Stimulated activated CD4-positive, alpha-beta T cell treated with anti-CD3 and anti-CD28 coated beads, Interleukin-1b, Interleukin-23, amount 100 ng/mL, for 4 hours (primary cell): ENCODE data around the gene PNPLA7.
"Not testable (repeated sequence)": the region's sequence is repeated elsewhere in the genome, so short reads cannot be mapped to it uniquely, and the experiment has no call there.

Experiments
- DNase-seq, 2 donors: peaks; one replicate each; pipeline ENCODE4 v3.0.0-alpha.2; 2020; ENCODE audit warnings: low read depth in 2 of 2

Gene PNPLA7

GRCh38 chr9:137515338-137515724 is 34.9 kb downstream of the PNPLA7 start:
- no peak for DNase-seq

GRCh38 chr9:137514691-137515337 is 35.4 kb downstream of the PNPLA7 start:
- no peak for DNase-seq

GRCh38 chr9:137513801-137514570 is 36.2 kb downstream of the PNPLA7 start:
- DNase-seq: not testable (repeated sequence)

- not testable (repeated sequence) for DNase-seq
Measured at GRCh38 chr9:137513136-137513535, 37.1 kb downstream of the PNPLA7 start.

GRCh38 chr9:137511758-137512463 is 38.3 kb downstream of the PNPLA7 start:
- no peak for DNase-seq

GRCh38 chr9:137511126-137511525 is 39.1 kb downstream of the PNPLA7 start:
- not testable (repeated sequence) for DNase-seq

GRCh38 chr9:137509198-137509597 is 41.0 kb downstream of the PNPLA7 start:
- DNase-seq: no peak

- DNase-seq: no peak
Measured at GRCh38 chr9:137506702-137507171, 43.5 kb downstream of the PNPLA7 start.

- no peak for DNase-seq
Measured at GRCh38 chr9:137506274-137506673, 43.9 kb downstream of the PNPLA7 start.

- no peak for DNase-seq
Measured at GRCh38 chr9:137505421-137506140, 44.6 kb downstream of the PNPLA7 start.

GRCh38 chr9:137504432-137504777 is 45.8 kb downstream of the PNPLA7 start:
- no peak for DNase-seq

GRCh38 chr9:137502008-137502911 is 47.9 kb downstream of the PNPLA7 start:
- DNase-seq: no peak

GRCh38 chr9:137501457-137501856 is 48.7 kb downstream of the PNPLA7 start:
- DNase-seq: no peak

GRCh38 chr9:137500666-137501397 is 49.4 kb downstream of the PNPLA7 start:
- DNase-seq: no peak

- DNase-seq: no peak
Measured at GRCh38 chr9:137499858-137500661, 50.1 kb downstream of the PNPLA7 start.

GRCh38 chr9:137499416-137499815 is 50.8 kb downstream of the PNPLA7 start:
- no peak for DNase-seq

- DNase-seq: no peak
Measured at GRCh38 chr9:137498720-137499150, 51.5 kb downstream of the PNPLA7 start.

GRCh38 chr9:137497921-137498719 is 52.1 kb downstream of the PNPLA7 start:
- DNase-seq: no peak
